ENCODE data around the gene SLC5A7.

Gene SLC5A7

GRCh38 chr2:108023776-108024175 is 37.5 kb downstream of the SLC5A7 start:
- POLR2A ChIA-PET (ENCODE audit: low non-redundant PET) = no interaction called here
- TF ChIP-seq CTCF (conservative IDR thresholded peaks at IDR 0.05; ENCODE audit: low read depth) = no peak
- DNase-seq (ENCODE audit: low spot score) = no peak
- H3K27ac ChIP-seq = no peak overlapping the region
- CTCF ChIA-PET = no interaction called here

- ChIA-PET CTCF (no interaction called here), POLR2A (ENCODE audit: low non-redundant PET) (no interaction called here)
- no peak for TF ChIP-seq CTCF (conservative IDR thresholded peaks at IDR 0.05; ENCODE audit: low read depth)
- no peak overlapping the region for H3K27ac ChIP-seq
- no peak for DNase-seq (ENCODE audit: low spot score)
These were observed 39.9 kb downstream of the SLC5A7 start for GRCh38 chr2:108026092-108026794.

GRCh38 chr2:108029496-108029895 is 43.2 kb downstream of the SLC5A7 start:
- H3K27ac ChIP-seq = no peak overlapping the region
- ChIA-PET CTCF (no interaction called here), POLR2A (ENCODE audit: low non-redundant PET) (no interaction called here)
- DNase-seq (ENCODE audit: low spot score) = no peak
- no peak for TF ChIP-seq CTCF (conservative IDR thresholded peaks at IDR 0.05; ENCODE audit: low read depth)

- no peak for TF ChIP-seq CTCF (conservative IDR thresholded peaks at IDR 0.05; ENCODE audit: low read depth)
- ChIA-PET POLR2A (ENCODE audit: low non-redundant PET) (no interaction called here), CTCF (no interaction called here)
- no peak for DNase-seq (ENCODE audit: low spot score)
- no peak overlapping the region for H3K27ac ChIP-seq
These were observed 43.6 kb downstream of the SLC5A7 start for GRCh38 chr2:108029912-108030311.

- DNase-seq (ENCODE audit: low spot score) = no peak
- ChIA-PET CTCF (no interaction called here), POLR2A (ENCODE audit: low non-redundant PET) (no interaction called here)
- H3K27ac ChIP-seq = no peak overlapping the region
- TF ChIP-seq CTCF (conservative IDR thresholded peaks at IDR 0.05; ENCODE audit: low read depth) = no peak
These were observed 45.2 kb downstream of the SLC5A7 start for GRCh38 chr2:108031471-108031941.

- POLR2A ChIA-PET (ENCODE audit: low non-redundant PET) = no interaction called here
- DNase-seq (ENCODE audit: low spot score) = no peak
- CTCF ChIA-PET = no interaction called here
- no peak for TF ChIP-seq CTCF (conservative IDR thresholded peaks at IDR 0.05; ENCODE audit: low read depth)
- no peak overlapping the region for H3K27ac ChIP-seq
These were observed 48.5 kb downstream of the SLC5A7 start for GRCh38 chr2:108034843-108035242.
